CD4-positive, CD25-positive, alpha-beta regulatory T cell (primary cell): Measurements from ENCODE around the gene RBFOX2. TPM values are rescaled to one million over a fixed set of nuclear protein-coding genes. Genes with fewer than 3 reads are reported as not detected.

ENCODE experiments used
- ATAC-seq, 2 donors: fragments of 150-1000 bp; cut with Tn5 transposase; one replicate each; pipeline ENCODE4 v1.10.0; 2021; ENCODE audit warnings: low read depth in 2 of 2, moderate number of reproducible peaks in 2 of 2, moderate library complexity in 1 of 2
- DNase-seq, 3 donors: peaks; one replicate each; pipeline versions ENCODE4 v3.0.0 to v3.0.0-alpha.2; 2012 to 2022; ENCODE audit warnings: mixed read lengths in 1 of 3
- H3K27ac ChIP-seq: one replicate; pipeline ENCODE4 v1.7.0; 2013; ENCODE audit warnings: mild to moderate bottlenecking, low read length; ENCODE audit not compliant: insufficient read depth, poor library complexity, severe bottlenecking
- H3K27me3 ChIP-seq: one replicate; pipeline ENCODE4 v1.7.0; 2013; ENCODE audit warnings: low read length; ENCODE audit not compliant: control insufficient read depth, insufficient read depth
- H3K36me3 ChIP-seq: one replicate; pipeline ENCODE4 v1.7.0; 2013; ENCODE audit warnings: mild to moderate bottlenecking, low read length, moderate library complexity; ENCODE audit not compliant: control insufficient read depth, insufficient read depth
- H3K4me1 ChIP-seq: 2 replicates; pipeline ENCODE4 v1.7.0; 2013; ENCODE audit warnings: mild to moderate bottlenecking, low read length; ENCODE audit not compliant: insufficient read depth, control insufficient read depth, poor library complexity, severe bottlenecking
- H3K4me3 ChIP-seq: one replicate; pipeline ENCODE4 v1.7.0; 2013; ENCODE audit warnings: low read depth, mild to moderate bottlenecking, low read length, moderate library complexity
- H3K9me3 ChIP-seq, 2 experiments: 1 replicate in 1 of 2; 2 replicates in 1 of 2; pipeline ENCODE4 v1.7.0; 2013; ENCODE audit warnings: low read length in 2 of 2, mild to moderate bottlenecking in 1 of 2, moderate library complexity in 1 of 2; ENCODE audit not compliant: control insufficient read depth in 2 of 2
- H3K27ac Mint-ChIP-seq, 3 donors: one replicate each; pipeline ENCODE4 v1.8.0; 2020 to 2022; ENCODE audit warnings: mild to moderate bottlenecking in 3 of 3, mixed read lengths in 3 of 3, moderate library complexity in 2 of 3
- H3K27me3 Mint-ChIP-seq: one replicate; pipeline ENCODE4 v1.8.0; 2022; ENCODE audit warnings: mild to moderate bottlenecking, mixed read lengths
- H3K36me3 Mint-ChIP-seq: one replicate; pipeline ENCODE4 v1.8.0; 2020; ENCODE audit warnings: mixed read lengths
- H3K4me1 Mint-ChIP-seq, 4 donors: one replicate each; pipeline ENCODE4 v1.8.0; 2020 to 2022; ENCODE audit warnings: mixed read lengths in 4 of 4, mild to moderate bottlenecking in 1 of 4
- H3K4me3 Mint-ChIP-seq, 4 donors: one replicate each; pipeline ENCODE4 v1.8.0; 2020 to 2022; ENCODE audit warnings: mild to moderate bottlenecking in 4 of 4, mixed read lengths in 4 of 4, moderate library complexity in 3 of 4
- H3K9me3 Mint-ChIP-seq, 7 donors: one replicate each; pipeline ENCODE4 v1.8.0; 2020 to 2022; ENCODE audit warnings: mixed read lengths in 7 of 7, mild to moderate bottlenecking in 3 of 7, moderate library complexity in 2 of 7
- polyA plus RNA-seq, 4 donors: library from polyadenylated mRNA; unstranded; fragments of 300-500 nt; fragmentation: Illumina TruSeq; gene quantifications; one replicate each; pipeline ENCODE4 v1.2.3, GENCODE V29; 2021
- total RNA-seq: library from RNA; stranded (reverse); gene quantifications from one replicate; pipeline ENCODE4 v1.2.3, GENCODE V29; 2022

Gene RBFOX2
- total and polyA plus RNA-seq, 5 donors from 2014 or later, result 0.25 to 0.52 TPM; not detected in 3

- H3K27ac Mint-ChIP-seq, result no peak overlapping the region
- no peaks in the 10 kb centered on the region for H3K9me3 ChIP-seq
- peaks cover 0 to 3% (median 0%) of the 10 kb centered on the region in 4 donors for H3K4me1 Mint-ChIP-seq
- H3K4me3 Mint-ChIP-seq, result no peak overlapping the region
- no peaks in the 10 kb centered on the region for H3K36me3 Mint-ChIP-seq
- DNase-seq, result peak in 1 of 3 donors; percentile 7
- H3K27me3 ChIP-seq, result peaks cover 4% of the 10 kb centered on the region
- no peak overlapping the region for H3K27ac ChIP-seq
- H3K4me1 ChIP-seq, result no peaks in the 10 kb centered on the region
- H3K36me3 ChIP-seq, result no peaks in the 10 kb centered on the region
- no peak for ATAC-seq
- H3K4me3 ChIP-seq, result no peak overlapping the region
- H3K9me3 Mint-ChIP-seq, result no peaks in the 10 kb centered on the region
- H3K27me3 Mint-ChIP-seq, result peaks cover 26% of the 10 kb centered on the region
Measured at GRCh38 chr22:35754761-35755160, 273.9 kb downstream of the RBFOX2 start.

DNA sequence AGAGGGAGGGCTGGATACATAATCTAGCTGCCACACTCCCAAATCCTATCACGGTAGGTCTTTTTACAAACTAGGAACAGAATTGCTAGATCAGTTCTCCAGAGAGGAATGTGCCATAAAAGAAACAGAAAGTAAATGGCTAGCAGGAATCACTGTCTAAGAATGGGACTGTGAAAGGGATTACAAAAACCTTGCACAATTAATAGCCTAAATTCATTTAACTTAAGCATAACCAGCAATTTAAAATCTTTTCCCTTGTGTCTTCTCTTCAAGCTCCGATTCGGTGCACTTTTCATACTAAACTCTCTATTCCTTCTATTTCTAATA lies 275.8 kb downstream of the RBFOX2 start:
- Histone ChIP-seq H3K9me3 (no peaks in the 10 kb centered on the region), H3K4me3 (no peak overlapping the region), H3K27ac (no peak overlapping the region), H3K36me3 (no peaks in the 10 kb centered on the region), H3K4me1 (no peaks in the 10 kb centered on the region), H3K27me3 (peaks cover 4% of the 10 kb centered on the region)
- Mint-ChIP-seq H3K9me3 (no peaks in the 10 kb centered on the region), H3K4me3 (no peak overlapping the region), H3K27me3 (peaks cover 26% of the 10 kb centered on the region), H3K4me1 (peaks cover 0 to 3% (median 0%) of the 10 kb centered on the region in 4 donors), H3K27ac (no peak overlapping the region), H3K36me3 (no peaks in the 10 kb centered on the region)
- DNase-seq (no peak), ATAC-seq (no peak)

DNA sequence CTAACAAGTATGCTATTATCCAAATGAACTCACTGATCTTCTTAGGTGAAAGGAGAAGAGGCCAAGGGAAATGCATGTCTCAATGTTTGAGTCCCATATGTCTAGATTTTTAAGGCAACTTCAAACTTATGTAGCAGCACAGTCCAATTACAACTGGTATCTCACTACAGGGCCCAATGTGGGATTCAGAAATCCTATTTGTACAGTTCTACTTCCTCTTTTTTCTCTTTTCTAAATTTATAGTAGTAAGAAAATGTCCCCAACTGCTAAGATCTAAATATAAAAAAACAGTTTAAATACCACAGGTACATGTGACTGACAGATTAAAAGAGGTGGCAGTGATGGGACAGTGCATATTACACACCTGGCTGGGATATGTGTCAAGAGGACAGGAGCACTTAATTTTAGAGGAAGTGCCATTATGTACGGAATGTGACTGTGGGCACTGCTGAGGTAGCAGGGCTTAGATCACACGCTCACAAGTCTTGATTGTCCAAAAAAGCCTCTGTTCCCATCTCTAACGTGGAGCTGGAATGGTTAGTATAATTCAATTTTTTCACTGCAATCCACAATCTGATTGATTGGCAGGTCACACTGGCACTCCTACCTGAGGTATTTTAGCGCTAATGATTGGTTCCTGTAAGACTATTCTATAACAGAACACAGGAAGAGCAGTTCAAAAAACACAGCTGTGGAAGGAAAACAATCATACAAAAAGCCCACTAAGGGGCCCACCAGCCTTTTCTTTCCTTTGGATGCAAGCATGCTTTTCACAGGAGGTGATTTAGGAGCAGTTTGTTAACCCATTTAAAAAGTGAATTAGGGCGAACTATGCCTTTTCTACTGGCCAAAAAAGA lies 276.4 kb downstream of the RBFOX2 start:
- no peaks in the 10 kb centered on the region for H3K36me3 Mint-ChIP-seq
- H3K4me3 Mint-ChIP-seq, result no peak overlapping the region
- peaks cover 0 to 3% (median 0%) of the 10 kb centered on the region in 4 donors for H3K4me1 Mint-ChIP-seq

DNA sequence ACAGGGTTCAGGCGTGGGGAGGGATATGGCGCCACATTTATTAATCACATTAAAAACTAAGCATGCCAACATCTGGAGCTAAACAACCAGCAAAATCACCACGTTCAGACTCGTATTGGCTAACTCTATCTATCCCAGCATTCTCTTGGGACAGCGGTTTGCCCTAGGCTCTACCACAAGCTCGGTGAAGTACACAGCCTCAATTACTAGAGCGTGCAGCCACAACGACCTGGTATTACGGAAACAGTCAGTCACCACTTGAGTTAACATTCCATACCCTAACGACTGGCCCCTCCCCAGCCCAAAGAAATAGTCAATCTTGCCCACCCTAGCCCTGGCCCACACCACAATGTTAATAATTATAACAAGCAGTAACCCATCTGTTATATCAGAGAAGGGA lies 278.8 kb downstream of the RBFOX2 start:
- no peak overlapping the region for H3K4me3 ChIP-seq
- H3K9me3 ChIP-seq, result no peaks in the 10 kb centered on the region
- H3K27ac ChIP-seq, result no peak overlapping the region
- ATAC-seq, result no peak
- Mint-ChIP-seq H3K27me3 (peaks cover 17% of the 10 kb centered on the region), H3K4me1 (peaks cover 0 to 3% (median 0%) of the 10 kb centered on the region in 4 donors), H3K36me3 (no peaks in the 10 kb centered on the region), H3K4me3 (no peak overlapping the region), H3K9me3 (no peaks in the 10 kb centered on the region), H3K27ac (peak overlapping the region in 1 of 3 donors; percentile 61)
- no peak for DNase-seq
- H3K27me3 ChIP-seq, result peaks cover 8% of the 10 kb centered on the region
- H3K4me1 ChIP-seq, result no peaks in the 10 kb centered on the region
- no peaks in the 10 kb centered on the region for H3K36me3 ChIP-seq

More for the DNA sequence above, 276.4 kb downstream of the RBFOX2 start:
- H3K4me3 ChIP-seq, result no peak overlapping the region
- no peaks in the 10 kb centered on the region for H3K4me1 ChIP-seq
- H3K9me3 Mint-ChIP-seq, result no peaks in the 10 kb centered on the region
- ATAC-seq (no peak), DNase-seq (no peak)
- H3K27ac ChIP-seq, result no peak overlapping the region
- H3K27ac Mint-ChIP-seq, result no peak overlapping the region
- peaks cover 20% of the 10 kb centered on the region for H3K27me3 Mint-ChIP-seq
- peaks cover 4% of the 10 kb centered on the region for H3K27me3 ChIP-seq
- no peaks in the 10 kb centered on the region for H3K9me3 ChIP-seq
- H3K36me3 ChIP-seq, result no peaks in the 10 kb centered on the region

DNA sequence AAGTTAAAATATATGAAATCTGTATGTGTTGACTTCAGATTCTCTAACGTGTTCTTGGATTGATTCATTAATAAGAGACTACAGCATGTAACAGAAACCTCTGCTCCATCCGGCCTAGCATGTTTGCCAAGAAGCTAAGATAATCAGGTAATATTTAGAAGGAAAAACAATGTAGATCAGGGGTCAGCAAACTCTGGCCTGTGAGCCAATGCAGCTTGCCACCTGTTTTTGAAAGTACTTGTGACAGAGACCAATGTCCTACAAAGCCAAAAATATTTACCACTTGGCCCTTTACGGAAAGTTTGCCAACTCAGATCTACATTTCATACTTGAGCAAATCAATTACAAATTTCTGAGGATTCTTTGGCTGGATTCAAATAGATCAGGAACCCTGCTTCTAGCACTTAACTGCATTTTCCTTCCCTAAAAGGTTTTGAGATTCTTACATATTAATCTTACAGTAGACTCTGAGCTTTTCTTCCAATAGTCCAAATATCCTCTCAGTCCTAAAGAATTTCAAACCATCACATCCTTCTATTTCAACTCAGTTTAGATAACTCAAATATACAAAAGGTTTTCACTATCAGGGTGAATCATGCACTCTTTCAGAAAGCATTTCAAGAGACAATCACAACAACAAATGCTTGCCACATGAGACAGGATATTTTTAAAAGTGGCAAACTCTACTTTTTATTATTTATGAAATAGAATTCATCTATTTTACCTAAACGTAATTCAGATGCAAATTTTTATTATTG lies 281.5 kb downstream of the RBFOX2 start:
- no peak overlapping the region for H3K4me3 Mint-ChIP-seq
- no peak overlapping the region for H3K27ac Mint-ChIP-seq
- no peaks in the 10 kb centered on the region for H3K36me3 Mint-ChIP-seq
- H3K27me3 Mint-ChIP-seq, result peaks cover 15% of the 10 kb centered on the region
- H3K9me3 Mint-ChIP-seq, result no peaks in the 10 kb centered on the region
- Histone ChIP-seq H3K27me3 (peaks cover 8% of the 10 kb centered on the region), H3K9me3 (no peaks in the 10 kb centered on the region), H3K4me3 (no peak overlapping the region), H3K4me1 (no peaks in the 10 kb centered on the region), H3K36me3 (no peaks in the 10 kb centered on the region), H3K27ac (no peak overlapping the region)
- H3K4me1 Mint-ChIP-seq, result no peaks in the 10 kb centered on the region
- ATAC-seq, result no peak
- no peak for DNase-seq

- H3K27ac Mint-ChIP-seq, result no peak overlapping the region
- ATAC-seq, result no peak
- Histone ChIP-seq H3K4me1 (no peaks in the 10 kb centered on the region), H3K4me3 (no peak overlapping the region), H3K27me3 (peaks cover 6% of the 10 kb centered on the region), H3K36me3 (no peaks in the 10 kb centered on the region), H3K27ac (no peak overlapping the region), H3K9me3 (no peaks in the 10 kb centered on the region)
- no peaks in the 10 kb centered on the region for H3K9me3 Mint-ChIP-seq
- no peak for DNase-seq
- no peaks in the 10 kb centered on the region for H3K4me1 Mint-ChIP-seq
- H3K27me3 Mint-ChIP-seq, result peaks cover 18% of the 10 kb centered on the region
- H3K36me3 Mint-ChIP-seq, result no peaks in the 10 kb centered on the region
- H3K4me3 Mint-ChIP-seq, result peak overlapping the region in 1 of 4 donors; percentile 89
Measured at GRCh38 chr22:35746248-35746647, 282.4 kb downstream of the RBFOX2 start.

DNA sequence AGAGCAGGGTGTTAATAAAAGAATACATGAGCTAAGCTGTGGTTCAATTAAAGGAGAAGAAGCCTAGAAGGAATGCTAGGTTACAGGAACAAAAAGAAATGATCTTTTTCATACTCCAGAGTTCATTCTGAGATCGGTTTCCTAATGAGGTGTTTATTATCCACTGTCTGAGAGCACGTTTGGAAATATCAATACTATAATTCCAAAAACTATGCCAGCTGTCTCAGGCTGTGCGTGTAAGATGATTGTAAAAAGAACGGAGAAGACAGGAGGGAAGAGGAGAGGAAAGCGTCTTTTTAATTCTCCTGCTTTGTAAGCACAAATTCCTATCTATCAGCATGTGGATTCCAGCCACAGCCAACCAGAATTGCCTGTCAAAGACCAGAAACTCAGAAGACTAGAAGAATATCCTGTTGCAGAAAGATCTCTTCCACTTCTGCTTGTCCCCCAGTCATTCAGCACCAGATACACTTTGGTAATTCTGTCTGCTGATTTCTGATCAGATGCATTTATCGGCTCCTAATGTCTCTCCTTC lies 285.2 kb downstream of the RBFOX2 start:
- no peaks in the 10 kb centered on the region for H3K4me1 Mint-ChIP-seq
- no peak overlapping the region for H3K27ac Mint-ChIP-seq
- Histone ChIP-seq H3K4me1 (no peaks in the 10 kb centered on the region), H3K9me3 (no peaks in the 10 kb centered on the region), H3K27ac (no peak overlapping the region), H3K27me3 (peaks cover 4% of the 10 kb centered on the region), H3K4me3 (no peak overlapping the region), H3K36me3 (no peaks in the 10 kb centered on the region)
- H3K36me3 Mint-ChIP-seq, result no peaks in the 10 kb centered on the region
- H3K9me3 Mint-ChIP-seq, result no peaks in the 10 kb centered on the region
- ATAC-seq, result no peak
- no peak for DNase-seq
- H3K4me3 Mint-ChIP-seq, result no peak overlapping the region
- peaks cover 20% of the 10 kb centered on the region for H3K27me3 Mint-ChIP-seq
